Esophagus mucosa (tissue), 1 donor: ENCODE data around the gene SOSTDC1. TPM values are rescaled to one million over a fixed set of nuclear protein-coding genes. Genes with fewer than 3 reads are reported as not detected.
A peak's percentile ranks its signal among the peaks of the same experiment; 100 is the strongest.
"Not testable (repeated sequence)": the region's sequence is repeated elsewhere in the genome, so short reads cannot be mapped to it uniquely, and the experiment has no call there.

Source experiments
- ATAC-seq: fragments of 200-7000 bp; cut with Tn5 transposase; one replicate; pipeline ENCODE4 v1.9.1; 2020
- total RNA-seq: library from RNA; stranded (reverse); gene quantifications from one replicate; pipeline ENCODE4 v1.2.4, GENCODE V29; 2023
- donor health status: DM: yes; HTN: yes; CAD: no.

The SOSTDC1 gene, protein sequence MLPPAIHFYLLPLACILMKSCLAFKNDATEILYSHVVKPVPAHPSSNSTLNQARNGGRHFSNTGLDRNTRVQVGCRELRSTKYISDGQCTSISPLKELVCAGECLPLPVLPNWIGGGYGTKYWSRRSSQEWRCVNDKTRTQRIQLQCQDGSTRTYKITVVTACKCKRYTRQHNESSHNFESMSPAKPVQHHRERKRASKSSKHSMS
- 1.9 TPM for total RNA-seq

DNA sequence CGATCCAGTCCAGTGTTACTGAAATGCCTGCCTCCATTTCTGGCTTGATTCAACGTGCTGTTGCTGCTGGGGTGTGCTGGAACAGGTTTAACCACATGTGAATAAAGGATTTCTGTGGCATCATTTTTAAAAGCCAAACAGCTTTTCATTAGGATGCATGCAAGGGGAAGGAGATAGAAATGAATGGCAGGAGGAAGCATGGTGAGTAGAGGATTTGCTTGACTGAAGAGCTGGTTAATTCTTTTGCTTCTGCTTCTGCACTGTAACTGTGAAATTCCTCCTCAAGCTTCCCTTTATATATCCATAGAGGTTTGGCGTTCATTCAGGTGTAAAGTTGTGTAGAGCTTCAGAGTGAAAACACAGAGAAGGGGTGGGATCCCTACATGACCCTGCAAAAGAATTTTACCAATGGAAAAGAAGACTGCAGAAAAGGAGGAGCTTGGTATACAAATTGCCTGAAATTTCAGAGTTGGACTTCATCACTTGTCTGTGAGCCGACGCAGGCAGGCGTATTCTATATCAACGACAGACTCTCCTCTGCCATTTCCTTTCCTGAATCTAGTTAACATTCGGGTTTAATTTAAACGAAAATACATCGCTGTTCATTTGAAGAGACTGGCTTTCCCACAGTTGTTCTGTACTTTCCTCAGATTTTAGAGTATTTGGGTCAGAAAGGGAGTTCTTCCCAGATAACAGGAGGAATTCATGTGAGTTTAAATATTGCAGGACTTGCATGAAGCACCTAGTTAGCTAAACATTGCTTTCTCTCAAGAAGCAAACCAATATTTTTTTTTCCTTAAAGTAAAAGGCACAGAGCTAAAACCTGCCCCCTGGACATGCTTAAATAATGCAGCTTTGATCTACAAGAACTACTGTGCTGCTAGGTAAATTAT is at the start of gene SOSTDC1:
Gene SOSTDC1 (minus strand): TSS at position 270 of the 893 bp plus-strand sequence. CDS start 70 bp downstream, at position 200.
- peak; percentile 91 for ATAC-seq

DNA sequence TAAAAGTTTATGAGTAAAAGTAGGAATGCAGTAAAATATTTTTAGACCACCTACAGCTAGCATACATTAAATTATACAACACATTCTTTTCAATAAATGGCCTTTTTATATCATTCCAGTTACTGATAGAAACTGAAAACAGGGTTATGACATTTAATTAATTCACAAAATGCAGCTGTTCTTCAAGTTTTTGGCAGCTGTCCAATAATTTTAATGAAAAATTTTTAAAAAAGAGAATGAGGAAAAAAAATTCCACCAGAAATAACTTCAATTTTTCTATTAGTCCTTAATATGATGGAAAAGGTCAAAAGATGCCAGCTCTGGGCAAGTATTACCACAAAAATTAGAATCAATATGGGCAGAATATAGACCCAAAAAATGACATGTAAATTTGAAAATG is 49.2 kb upstream of the SOSTDC1 start:
- ATAC-seq, result no peak

DNA sequence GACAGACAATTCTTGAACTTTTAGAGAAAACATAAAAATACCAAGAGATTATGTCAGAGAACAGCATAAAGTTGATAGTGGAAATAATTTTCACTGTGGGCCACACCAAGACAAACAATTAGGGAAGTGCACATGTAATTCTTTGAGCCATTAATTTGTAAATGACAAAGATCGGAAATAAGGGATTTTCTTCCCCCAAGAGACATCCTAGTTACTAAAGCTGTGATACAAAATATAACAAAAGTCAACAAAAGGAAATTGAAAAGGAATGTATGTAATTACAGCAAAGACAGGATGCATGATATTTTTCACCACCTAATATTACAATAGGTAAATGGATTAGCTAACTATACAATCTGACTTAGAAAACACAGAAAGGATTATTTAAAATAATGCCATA is 48.7 kb upstream of the SOSTDC1 start:
- no peak for ATAC-seq

DNA sequence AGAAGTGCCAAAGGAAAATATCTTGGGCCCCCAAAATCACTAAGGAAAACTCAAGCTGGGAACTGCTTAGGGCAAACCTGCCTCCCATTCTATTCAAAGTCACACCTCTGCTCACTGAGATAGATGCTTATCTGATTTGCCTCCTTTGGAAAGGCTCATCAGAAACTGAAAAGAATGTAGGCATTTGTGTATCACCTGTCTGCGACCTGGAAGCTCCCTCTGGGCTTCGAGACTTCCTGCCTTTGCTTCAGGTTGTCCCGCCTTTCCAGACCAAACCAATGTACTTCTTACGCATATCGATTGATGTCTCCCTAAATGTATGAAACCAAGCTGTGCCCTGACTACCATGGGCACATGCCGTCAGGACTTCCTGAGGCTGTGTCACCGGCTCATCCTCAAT is 46.6 kb upstream of the SOSTDC1 start:
- no peak for ATAC-seq

DNA sequence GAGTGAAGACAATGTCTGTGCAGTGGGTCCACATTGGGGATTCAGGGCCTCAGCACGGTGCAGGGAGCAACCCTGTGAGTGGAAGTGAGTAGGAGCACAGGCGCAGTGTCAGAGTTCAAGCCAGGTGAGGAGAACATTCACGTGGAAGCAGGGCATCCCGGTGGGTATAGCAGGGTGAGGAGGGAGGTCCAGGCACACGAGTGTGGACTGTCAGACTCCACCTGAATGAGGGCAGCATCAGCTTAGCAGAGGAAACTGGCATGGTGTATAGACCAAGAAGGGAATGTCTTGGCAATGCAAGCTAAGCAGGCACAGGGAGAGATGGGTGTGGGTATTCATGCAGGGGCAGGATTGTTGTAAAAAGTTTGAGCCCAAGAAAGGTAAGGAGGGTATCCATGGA is 45.8 kb upstream of the SOSTDC1 start:
- ATAC-seq, result no peak

DNA sequence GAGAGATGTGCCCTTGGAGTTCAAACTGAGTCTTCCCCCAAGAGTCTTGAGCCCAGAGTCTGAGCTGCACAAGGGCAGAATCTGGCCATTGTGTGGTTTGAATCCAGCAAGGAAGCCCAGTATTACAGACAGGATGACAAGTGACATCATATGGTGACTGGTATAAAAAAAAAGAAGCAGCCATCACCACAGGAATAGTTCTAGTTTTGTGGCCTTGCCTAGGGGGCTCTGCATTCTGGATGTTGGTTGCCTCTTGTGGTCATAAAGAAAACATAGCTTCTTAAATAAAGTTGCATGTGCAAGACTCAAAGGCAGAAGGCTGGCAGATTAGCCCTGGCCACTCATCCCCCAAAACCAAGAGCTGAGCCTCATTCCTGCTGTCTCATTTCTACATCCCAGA is 44.3 kb upstream of the SOSTDC1 start:
- no peak for ATAC-seq

DNA sequence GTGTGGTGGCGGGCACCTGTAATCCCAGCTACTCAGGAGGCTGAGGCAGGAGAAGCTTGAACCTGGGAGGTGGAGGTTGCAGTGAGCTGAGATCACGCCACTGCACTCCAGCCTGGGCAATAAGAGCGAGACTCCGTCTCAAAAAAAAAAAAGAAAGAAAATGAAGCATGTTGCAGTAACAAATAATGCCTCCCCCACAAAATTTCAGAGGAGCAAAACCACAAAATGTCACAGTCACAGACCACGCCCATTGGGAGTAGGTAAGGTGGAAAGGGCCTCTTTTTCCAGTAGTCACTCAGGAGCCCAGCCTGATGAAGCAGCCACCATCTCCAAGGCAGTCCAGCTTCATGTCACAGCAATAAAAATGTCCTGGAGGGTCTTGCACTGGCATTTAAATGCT is 40.9 kb upstream of the SOSTDC1 start:
- not testable (repeated sequence) for ATAC-seq

DNA sequence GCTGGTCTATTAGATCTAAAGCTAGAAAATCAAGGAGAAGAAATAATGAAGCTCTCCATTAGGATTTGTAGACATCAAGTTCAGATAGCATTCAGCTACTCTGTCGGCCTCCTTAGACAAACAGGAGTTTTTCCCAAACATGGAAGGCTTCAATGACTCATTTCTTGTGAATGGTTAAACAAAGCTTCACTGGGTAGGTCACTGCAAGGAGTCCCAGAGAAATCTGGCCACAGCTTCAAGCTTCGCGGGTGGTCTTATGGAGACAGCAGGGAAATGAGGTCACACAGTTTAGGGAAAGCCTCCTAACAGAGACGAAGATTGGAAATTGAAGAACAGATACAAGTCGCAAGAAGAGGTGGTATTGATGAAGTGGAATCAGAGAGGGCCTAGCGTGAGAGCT is 38.5 kb upstream of the SOSTDC1 start:
- no peak for ATAC-seq

DNA sequence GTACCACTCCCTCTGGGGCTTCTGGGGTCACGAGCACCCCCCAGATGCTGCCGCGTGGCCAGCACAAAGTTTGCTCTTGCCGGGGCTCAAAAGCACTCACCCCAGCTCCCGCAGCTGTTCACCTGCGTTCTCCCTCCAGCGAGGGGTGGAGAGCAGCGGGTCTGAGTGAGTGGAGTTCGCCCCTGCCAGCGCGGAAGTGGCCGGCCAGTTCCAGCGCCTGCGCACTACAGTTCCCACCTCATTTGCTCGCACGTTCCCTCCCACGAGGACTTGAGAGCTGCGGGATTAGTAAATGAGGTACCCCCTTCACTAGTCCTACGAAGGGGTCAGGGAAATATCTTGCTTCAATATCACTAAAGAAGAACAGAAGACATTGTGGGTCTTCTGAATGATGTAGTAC is 36.8 kb upstream of the SOSTDC1 start:
- no peak for ATAC-seq

DNA sequence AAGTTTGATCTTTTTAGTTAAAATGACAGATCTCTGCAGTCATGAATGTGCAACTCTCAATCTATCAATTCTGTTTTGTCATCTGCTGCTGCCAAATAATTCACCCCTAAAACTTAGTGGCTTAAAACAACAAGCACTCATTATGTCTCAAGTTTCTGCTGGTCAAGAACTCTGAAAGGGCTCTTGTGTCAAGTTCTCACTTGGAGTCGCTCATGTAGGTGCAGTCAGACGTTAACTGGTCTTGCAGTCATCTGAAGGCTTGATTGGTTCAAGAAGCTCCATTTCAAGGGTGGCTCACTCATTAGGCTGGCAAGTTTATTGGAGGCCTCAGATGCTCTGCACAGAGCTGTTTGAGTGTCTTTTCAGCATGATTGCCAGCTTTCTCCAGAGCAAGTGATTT is 32.6 kb upstream of the SOSTDC1 start:
- no peak for ATAC-seq

DNA sequence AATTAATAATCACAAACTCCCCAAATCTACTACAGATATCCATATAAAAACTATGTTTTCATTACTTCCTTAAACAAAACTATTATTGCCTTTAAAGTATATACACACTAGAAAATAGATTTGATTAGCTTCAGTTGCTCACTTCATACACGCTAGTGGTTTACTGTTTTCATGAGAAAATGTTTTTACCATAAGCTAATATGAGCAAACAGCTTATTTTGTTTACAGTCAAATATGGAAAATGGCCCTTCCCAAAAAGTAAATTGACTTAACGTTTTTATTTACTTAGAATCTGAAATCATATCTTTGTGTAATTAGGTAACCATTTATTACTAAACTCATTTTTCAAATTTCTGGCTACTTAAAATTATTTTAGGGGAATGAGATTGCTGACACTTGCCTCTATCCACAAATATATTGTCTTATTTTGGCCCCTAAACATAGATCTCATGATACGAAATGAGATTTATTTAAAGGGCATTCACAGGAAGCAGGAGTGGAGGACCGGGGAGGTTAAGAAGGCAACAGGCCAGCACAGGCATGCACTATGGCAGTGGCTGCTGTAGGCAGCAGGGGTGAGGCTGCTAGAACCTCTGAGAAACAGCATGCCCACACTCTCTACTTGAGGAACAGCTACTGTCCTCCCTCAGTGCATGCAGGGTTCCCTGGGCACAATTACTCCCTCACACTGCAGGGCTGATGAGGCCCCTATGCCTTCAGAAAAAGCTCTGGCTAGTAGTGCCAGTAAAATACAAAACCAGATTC is 29.6 kb upstream of the SOSTDC1 start:
- peak; percentile 69 for ATAC-seq

DNA sequence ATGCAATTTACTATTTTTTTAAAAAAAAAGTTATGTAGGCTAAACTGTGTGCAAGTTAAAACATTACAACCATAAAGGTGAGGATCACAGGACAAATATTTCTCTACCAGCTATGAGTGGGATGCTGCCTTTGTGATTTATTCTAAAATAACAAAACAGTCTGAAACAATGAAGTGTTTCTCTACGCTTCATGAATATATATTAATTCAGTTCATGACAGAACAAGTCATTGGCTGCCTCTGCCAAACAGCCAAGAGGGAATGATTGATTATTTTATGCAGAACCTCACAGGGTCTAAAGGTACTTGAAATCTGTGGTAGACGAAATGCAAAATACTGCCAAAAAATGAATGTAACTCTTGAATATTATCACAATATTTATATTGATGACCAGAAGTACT is 29.0 kb upstream of the SOSTDC1 start:
- peak; percentile 15 for ATAC-seq

DNA sequence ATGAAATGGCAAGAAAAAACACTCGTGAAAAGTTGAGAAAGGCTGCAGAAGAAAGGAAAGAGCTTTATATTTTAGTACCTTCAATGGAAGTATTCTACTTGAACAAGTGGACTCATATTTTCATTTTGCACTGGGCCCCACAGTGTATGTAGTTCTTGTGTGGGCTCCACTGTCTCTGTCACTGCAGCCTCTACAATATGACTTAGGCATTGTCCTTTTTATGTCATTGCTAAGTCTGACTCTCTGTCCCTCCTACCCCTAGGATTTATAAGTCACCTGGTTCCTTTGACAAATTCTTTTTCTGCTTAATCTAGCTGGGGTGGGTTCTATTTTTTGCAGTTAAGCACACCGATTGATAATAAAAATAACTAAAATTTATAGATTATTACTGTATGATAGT is 27.7 kb upstream of the SOSTDC1 start:
- ATAC-seq, result no peak

DNA sequence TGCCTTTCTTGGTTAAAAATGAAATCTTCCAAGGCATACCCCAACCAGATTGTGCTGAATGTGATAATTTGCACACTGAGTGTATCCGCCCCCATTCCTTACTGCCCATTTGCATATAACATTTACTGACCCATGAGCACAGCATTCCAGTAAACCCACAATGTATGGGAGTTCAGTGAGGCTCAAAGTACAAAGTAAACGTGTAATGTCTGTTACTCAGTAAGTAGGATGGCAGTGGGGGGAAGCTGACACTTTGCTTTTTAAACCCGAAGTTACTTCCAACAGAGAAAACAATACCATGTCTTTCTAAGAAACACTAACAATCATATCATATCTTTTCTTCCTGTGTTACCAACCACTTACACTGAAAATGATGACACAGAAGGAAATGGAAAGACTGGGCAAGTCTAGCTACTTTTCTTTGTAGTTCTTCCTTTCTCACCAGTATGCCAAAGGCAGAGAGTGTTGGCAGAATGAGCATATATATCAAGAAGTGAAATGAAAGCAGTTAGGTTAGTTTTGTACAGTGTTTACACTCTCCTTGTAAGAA is 27.1 kb upstream of the SOSTDC1 start:
- peak; percentile 68 for ATAC-seq

DNA sequence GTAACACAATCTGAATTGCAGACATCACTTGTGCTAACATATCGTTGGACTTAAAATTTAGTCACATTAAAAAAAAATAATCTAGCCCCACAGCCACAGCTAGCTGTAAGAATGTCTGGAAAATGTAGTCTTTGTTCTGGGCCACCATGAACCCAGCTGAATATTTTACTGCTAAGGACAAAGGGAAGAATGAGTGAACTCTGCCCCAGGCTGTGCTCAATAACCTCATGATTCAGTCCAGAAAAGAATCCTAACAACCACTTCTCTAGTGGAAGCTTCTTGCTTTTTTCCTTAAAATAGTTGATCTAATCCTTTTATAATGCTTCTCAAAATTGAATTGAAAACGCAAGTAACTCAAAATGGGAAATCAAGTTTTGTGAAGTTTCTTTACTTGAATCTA is 25.6 kb upstream of the SOSTDC1 start:
- ATAC-seq, result no peak

DNA sequence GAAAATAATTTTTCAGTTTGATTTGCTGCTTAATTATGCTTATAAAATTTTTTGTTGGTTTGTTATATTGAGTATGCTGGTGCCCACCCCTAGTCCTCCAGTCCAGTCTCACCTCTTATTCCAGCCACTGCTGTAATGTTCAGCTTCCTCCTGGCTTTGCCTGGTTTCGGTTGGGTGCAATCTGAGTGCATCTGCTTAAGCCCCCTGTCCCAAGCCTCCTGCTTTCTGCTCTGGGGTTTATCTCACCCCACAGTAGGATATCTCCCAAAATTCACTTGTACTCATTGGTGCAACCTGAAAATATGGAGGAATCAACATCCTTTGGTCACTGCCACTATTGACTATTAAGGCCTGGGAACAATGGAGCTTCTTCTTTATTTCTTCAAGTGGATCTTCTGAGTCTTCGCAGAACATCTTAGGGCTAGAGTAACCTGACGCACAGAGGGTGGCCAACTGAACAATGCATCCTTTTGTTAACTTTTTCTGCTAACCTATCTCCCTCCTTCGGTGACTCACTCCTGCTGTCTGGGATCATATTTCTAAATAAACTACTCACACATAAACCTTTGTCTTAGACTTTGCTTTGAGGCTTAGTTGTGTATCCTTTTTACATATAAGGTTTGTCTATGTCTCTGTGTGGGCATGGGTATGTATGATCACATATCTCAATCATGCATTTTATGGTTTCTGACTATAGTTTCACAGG is 19.1 kb upstream of the SOSTDC1 start:
- ATAC-seq, result peak; percentile 78

DNA sequence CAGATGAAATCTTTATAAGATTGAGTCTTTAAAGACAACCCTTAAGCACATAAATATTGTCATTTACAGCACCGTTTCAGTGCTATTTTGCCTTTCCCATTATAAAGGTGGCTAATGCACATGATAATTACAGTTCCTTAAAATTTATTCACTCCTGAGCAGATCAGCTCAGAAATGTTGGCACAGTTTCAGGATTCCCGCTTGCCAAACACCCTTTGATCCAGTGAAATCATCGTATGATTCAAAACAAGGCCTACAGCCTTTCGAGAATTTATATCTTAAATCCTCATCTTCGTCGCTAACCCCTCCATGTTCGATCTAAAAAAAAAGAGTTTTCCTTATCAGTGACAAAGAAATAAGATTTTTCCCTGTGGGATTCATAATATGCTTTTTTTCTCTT is 14.1 kb upstream of the SOSTDC1 start:
- no peak for ATAC-seq

DNA sequence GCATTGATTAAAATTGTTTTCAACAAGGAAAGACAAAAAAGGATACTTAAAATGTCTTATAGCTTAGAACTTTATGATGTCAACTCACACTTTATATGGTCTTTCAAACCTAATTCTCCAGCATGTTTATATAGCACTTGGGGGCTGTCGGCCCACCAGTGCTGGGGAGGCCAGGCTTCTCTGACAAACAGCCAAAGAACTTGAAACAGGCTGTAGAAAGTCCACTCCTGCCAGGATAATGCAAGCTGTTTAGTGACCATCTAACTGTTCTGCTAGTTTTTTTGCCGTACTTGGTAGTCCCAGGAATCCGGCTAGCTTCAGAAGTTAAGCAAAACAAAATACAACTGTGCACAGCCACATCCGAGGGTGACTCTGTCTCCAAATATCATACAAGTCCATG is 13.6 kb upstream of the SOSTDC1 start:
- ATAC-seq, result no peak

DNA sequence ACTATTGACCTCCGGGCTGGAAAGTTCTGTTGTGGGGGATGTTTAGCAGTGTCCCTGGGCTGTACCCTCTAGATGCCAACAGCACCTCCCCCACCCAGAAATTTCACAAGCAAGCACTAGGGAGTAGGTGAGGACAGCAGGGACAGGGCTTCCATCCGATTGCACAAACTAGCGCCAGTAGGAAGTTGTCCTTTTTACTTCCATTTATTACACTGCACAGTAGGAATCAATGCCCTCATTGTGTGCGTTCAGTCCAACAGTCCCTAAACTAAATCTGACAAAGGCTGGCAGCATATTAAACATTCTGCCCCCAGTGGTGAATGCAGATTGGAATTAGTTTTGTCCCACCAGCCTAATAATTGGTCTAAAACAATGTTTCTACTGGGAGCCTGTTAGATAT is 6.4 kb upstream of the SOSTDC1 start:
- ATAC-seq, result no peak

DNA sequence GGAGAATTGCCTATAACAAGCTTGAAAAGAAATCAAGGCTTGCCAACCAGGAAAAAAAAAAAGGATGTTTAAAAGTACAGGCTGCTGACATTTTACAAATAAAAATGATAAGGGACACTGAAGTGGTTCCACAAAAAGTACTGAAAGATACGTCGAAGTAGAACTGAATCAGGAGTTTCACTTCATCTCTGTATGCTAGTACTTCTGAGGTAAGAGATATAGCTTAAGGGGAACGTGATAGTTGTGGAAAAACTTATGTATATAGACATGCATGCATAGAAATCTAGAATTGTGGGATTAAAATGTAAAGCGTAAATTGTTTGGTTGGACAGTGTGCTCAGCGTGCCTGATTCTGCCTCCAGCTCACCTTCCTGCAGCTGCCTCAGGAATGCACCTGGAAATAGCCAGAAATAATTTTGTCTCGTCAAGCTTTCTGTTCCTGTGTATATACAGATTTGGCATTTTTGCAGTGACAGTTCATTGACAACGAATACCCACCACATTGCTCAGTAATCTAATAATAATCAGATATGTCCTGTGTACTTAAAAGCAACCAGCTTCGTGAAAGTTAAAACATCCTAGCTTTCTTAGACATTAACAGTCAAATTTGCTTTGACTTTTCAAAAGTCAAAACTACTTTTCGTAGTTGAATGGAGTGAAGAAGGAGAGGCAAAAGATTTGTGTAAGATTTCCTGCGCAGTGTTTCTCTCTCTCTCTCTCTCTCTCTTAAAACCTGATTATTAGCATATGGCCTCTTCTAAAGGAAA is 1.4 kb downstream of the SOSTDC1 start:
- ATAC-seq, result peak; percentile 23

DNA sequence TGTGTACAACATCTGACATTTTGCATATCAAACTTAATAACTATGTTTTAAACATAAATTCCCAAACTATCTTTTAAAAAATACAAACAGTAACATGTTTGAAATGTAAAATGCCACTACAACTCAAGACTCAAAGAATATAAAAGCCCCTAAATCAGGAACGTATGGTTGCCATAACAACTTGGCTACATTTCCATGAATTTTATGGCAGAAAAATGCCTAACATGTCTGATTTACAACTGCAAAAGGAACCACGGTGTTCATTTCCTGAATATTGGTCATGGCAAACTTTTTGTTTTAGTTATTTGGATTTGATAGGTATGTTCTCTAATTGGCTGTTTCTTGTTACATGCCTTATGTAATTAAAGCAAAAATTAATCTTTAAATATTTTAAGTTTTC is 2.0 kb downstream of the SOSTDC1 start:
- ATAC-seq, result no peak

DNA sequence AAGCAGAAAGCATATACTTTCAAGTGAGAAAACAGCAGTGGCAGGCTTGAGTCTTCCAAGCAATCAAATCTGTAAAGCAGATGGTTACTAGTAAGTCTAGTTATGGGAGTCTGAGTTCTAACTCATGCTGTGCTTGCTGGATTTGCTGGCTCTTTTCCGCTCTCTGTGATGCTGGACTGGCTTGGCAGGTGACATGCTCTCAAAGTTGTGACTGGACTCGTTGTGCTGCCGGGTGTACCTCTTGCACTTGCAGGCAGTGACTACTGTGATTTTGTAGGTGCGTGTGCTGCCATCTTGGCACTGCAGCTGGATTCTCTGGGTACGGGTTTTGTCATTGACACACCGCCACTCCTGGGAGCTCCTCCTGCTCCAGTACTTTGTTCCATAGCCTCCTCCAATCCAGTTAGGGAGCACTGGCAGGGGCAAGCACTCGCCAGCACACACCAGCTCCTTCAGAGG is 3.1 kb downstream of the SOSTDC1 start:
- no peak for ATAC-seq
